ENCODE results near the gene OGT. TPM values are rescaled to one million over a fixed set of nuclear protein-coding genes. Genes with fewer than 3 reads are reported as not detected.

OGT gene
- polyA plus RNA-seq, 1 of the 3 experiments (the other 2 are of a cell fraction) = 77.0 TPM

DNA sequence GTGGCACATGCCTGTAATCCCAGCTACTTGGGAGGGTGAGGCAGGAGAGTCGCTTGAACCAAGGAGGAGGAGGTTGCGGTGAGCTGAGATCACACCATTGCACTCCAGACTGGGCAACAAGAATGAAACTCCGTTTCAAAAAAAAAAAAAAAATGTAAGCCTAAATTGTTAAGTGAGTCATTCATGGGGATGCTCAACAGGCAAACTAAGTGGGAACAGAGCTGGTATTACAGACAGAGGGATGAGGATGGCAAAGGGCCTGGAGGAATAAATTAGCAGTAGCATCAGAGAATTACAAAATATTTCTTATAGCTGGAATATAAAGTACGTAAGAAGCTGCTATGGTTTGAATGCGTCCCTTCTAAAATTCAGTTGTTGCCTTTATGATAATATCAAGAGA, 43.4 kb upstream of the OGT start:
- no peak overlapping the region for H3K9ac ChIP-seq
- no peak overlapping the region for H3K4me3 ChIP-seq (ENCODE audit: low read depth in 2 of 2, low read length in 1 of 2)
- no peaks in the 10 kb centered on the region for H3K36me3 ChIP-seq (replicated peaks in 1 of 2; ENCODE audit: control insufficient read depth in 1 of 2, insufficient read depth in 2 of 2, low read length in 1 of 2)
- H3K9me2 ChIP-seq = no peaks in the 10 kb centered on the region
- TF ChIP-seq MEF2A (IDR thresholded peaks at IDR 0.05; ENCODE audit: borderline replicate concordance, low read depth) (no peak), SIN3A (IDR thresholded peaks at IDR 0.05; ENCODE audit: borderline replicate concordance, low read depth, low read length) (no peak), NRF1 (IDR thresholded peaks at IDR 0.05; ENCODE audit: low read depth, low read length) (no peak), ELF1 (IDR thresholded peaks at IDR 0.05) (no peak), FOSL2 (IDR thresholded peaks at IDR 0.05; ENCODE audit: borderline replicate concordance, low read depth) (no peak), EZH2phosphoT487 (IDR thresholded peaks at IDR 0.05; ENCODE audit: borderline replicate concordance, low read depth) (no peak), JUND (IDR thresholded peaks at IDR 0.05) (no peak), USF1 (IDR thresholded peaks at IDR 0.05; ENCODE audit: borderline replicate concordance, low read depth) (no peak), USF2 (IDR thresholded peaks at IDR 0.05; ENCODE audit: borderline replicate concordance, low read depth, low read length) (no peak), GABPA (IDR thresholded peaks at IDR 0.05; ENCODE audit: low read depth) (no peak), TAF1 (IDR thresholded peaks at IDR 0.05; ENCODE audit: borderline replicate concordance, low read depth, low read length) (no peak), RXRA (IDR thresholded peaks at IDR 0.05; ENCODE audit: borderline replicate concordance, low read depth) (no peak), NFIC (IDR thresholded peaks at IDR 0.05; ENCODE audit: borderline replicate concordance) (no peak), MXI1 (IDR thresholded peaks at IDR 0.05; ENCODE audit: low read depth, low read length) (no peak), RCOR1 (IDR thresholded peaks at IDR 0.05; ENCODE audit: low read length) (no peak), YY1 (IDR thresholded peaks at IDR 0.05; ENCODE audit: low read depth) (no peak)
- TF ChIP-seq, protein P1, sequence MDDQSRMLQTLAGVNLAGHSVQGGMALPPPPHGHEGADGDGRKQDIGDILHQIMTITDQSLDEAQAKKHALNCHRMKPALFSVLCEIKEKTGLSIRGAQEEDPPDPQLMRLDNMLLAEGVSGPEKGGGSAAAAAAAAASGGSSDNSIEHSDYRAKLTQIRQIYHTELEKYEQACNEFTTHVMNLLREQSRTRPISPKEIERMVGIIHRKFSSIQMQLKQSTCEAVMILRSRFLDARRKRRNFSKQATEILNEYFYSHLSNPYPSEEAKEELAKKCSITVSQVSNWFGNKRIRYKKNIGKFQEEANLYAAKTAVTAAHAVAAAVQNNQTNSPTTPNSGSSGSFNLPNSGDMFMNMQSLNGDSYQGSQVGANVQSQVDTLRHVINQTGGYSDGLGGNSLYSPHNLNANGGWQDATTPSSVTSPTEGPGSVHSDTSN (IDR thresholded peaks at IDR 0.05) = no peak
- TF ChIP-seq, protein P2, sequence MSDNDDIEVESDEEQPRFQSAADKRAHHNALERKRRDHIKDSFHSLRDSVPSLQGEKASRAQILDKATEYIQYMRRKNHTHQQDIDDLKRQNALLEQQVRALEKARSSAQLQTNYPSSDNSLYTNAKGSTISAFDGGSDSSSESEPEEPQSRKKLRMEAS (IDR thresholded peaks at IDR 0.05; ENCODE audit: low read depth) = no peak
- DNase-seq = no peak
- no peaks in the 10 kb centered on the region for H3K9me3 ChIP-seq
- no peaks in the 10 kb centered on the region for H4K20me1 ChIP-seq (ENCODE audit: insufficient read depth)
- CTCF ChIA-PET = no interaction called here
- WGBS (ENCODE audit: low lambda C conversion rate) = 64% methylated on average over 5 of the region's 5 CpGs
- no peak overlapping the region for H2AFZ ChIP-seq (ENCODE audit: low read depth)
- H3K4me1 ChIP-seq (ENCODE audit: control insufficient read depth in 1 of 2, insufficient read depth in 2 of 2, low read depth in 1 of 2, low read length in 1 of 2) = no peaks in the 10 kb centered on the region
- no peak overlapping the region for H3K27ac ChIP-seq (ENCODE audit: low read depth in 2 of 2, low read length in 1 of 2)
- H3K79me2 ChIP-seq (ENCODE audit: insufficient read depth) = no peaks in the 10 kb centered on the region
- H3F3A ChIP-seq (replicated peaks; ENCODE audit: insufficient read depth) = no peaks in the 10 kb centered on the region
- POLR2A ChIA-PET = no interaction called here
- H3K4me2 ChIP-seq = no peak overlapping the region
- no peaks in the 10 kb centered on the region; the same call in 1 of the 2 replicates for H3K27me3 ChIP-seq (ENCODE audit: insufficient read depth)
